GM21528 (cell line): Measurements from ENCODE around the gene NKTR.
"Not testable (repeated sequence)": the region's sequence is repeated elsewhere in the genome, so short reads cannot be mapped to it uniquely, and the experiment has no call there.

ENCODE experiments used
- ATAC-seq: cut with Tn5 transposase; IDR thresholded peaks from one replicate; pipeline ENCODE4 v1.9.1; 2021; ENCODE audit warnings: mild to moderate bottlenecking, moderate library complexity; ENCODE audit not compliant: unreplicated experiment, low FRiP score

The NKTR gene

DNA sequence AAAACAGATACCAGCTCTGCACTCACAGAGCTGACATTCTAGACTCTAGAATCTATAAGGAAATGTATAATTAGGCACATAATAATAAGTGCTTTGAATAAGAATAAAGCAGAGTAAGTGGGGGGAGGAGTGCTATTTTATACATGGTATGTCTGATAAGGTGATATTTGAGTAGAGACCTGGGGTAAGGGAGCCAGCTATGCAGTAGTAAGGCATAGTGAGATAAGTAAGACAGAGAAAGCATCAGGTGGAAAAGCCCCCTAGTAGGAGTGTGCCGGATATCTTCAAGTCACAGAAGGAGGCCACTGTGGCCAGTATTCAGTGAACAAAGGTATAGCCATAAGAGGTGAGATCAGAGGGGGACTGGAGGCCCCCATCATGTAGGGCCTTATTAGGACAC lies 6.9 kb upstream of the NKTR start:
- ATAC-seq, result no peak

DNA sequence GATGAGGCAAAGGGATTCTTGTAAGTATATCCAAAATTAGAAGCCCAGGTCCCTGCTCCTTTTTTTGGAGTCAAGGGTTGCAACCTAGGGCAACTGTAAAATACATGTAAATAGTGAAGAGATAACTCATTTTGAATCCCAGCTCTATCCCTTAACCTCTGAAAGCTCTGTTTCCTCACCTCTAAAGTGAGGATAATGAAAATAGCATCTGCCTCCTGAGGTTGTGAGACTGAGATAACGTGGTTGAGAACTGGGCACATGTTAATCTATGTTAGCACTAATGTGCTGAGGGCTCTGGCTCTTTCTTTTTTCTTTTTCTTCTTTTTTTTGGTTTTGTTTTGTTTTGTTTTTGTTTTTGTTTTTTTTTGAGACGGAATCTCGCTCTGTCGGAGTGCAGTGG lies 4.8 kb upstream of the NKTR start:
- ATAC-seq, result no peak

DNA sequence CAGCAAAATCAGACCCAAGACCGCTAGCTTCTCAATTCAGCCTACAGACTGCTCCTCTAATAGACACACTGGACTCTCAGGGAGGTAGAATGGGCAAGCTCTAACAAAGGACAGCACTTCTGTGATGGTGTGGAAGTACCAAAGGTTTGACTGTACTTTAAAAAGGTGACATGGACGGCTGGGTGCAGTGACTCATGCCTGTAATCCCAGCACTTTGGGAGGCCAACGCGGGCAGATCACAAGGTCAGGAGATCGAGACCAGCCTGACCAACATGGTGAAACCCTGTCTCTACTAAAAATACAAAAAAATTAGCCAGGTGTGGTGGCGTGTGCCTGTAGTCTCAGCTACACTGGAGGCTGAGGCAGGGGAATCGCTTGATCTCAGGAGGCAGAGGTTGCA lies 3.4 kb upstream of the NKTR start:
- not testable (repeated sequence) for ATAC-seq

DNA sequence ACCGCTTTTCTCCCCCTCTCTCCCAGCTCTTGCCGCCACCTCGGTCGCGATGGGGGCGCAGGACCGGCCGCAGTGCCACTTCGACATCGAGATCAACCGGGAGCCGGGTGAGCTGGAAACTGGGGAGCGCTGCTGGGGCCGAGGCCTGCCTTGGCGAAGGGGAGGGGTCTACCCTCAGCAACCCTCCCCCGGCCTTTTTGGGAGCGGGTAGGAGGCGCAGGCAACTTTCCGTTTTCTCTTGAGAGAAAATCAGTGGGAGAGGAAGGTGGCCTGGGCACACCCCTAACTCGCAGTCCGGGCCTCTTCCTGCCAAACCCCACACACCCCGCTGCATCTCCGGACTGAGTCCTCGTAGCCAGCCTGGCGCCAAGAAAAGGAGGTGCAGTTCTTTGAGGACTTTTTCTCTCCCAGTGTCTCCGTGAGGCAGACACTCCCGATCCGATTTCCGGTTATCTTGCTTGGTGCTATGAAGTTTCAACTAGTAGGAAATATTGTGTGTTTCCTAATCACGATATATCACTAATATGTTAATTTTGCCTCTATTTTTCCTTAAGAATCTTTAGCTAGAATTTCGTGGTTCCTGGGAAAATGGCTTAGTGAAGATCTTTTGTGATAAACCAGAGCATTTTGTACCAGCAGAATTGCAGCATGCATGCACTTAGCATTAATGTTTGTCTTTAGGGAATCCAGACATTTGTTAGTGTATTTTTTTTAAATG lies 631 bp downstream of the NKTR start:
- ATAC-seq, result peak; percentile 22

DNA sequence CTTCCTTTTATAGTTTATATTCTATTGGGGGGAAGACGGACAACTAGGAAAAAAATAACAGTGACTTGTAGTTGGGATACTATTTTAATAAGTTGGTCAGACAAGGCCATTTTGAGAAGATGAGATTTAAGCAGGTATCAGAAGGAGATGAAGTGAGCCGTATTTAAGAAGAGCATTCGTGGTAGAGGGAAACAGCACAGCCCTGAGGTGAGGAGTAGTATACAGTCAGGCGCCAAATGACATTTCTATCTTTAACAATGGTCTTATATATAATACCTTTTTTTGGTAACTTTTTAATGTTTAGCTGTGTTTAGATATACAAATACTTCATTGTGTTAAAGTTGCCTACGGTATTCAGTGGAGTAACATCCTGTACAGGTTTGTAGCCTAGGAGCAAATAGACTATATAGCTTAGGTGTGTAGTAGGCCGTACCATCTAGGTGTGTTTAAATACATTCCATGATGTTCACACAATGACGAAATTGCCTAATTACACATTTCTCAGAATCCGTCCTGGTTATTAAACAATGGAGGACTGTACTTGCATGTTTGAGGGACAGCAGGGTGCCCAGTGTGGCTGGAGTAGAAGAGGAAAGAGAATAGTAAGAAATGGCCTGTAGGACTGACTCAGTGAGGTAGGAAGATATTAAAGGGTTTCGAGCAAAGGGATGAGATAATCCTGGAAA lies 1.6 kb downstream of the NKTR start:
- ATAC-seq, result no peak

DNA sequence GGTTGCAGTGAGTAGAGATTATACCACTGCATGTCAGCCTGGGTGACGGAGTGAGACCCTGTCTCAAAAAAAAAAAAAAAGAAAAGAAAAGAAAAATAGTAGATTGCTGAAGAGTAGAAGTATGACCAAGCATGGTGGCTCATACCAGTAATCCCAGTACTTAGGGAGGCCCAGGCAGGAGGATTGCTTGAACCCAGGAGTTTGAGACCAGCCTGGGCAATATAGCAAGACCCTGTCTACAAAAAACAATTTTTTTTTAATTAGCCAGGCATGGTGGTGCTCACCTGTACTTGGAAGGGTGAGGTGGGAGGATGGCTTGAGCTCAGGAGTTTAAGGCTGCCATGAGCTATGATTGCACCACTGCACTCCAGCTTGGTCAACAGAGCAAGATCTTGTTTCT lies 2.5 kb downstream of the NKTR start:
- no peak for ATAC-seq

DNA sequence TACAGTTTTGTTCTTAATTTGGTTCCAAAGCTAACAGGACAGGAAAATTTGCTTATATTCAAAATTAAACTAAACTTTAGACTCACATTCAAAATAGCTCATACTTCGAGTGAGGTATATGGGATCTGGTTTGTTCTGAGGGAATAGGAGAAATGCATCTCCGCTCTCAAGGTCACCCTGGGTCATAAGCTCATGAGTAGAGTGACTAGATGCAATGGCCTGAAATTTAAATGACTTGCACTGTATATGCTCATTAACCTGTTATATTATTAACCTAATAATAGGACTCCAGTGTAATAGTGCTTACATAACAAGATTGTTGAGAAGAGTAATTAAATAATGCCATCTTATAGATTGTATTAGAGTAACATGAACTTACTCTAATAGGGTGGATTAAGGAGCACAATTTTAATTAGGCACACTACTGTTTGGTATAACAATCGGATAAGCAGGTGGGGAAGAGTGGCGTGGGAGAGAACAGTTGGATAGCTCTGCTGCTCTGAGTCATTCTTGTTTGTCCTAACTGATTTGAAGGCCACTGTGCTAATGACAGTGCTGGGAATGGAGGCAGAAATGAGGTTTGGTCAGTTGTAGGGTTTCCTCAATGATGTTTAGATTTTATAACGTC lies 5.2 kb downstream of the NKTR start:
- ATAC-seq, result no peak

DNA sequence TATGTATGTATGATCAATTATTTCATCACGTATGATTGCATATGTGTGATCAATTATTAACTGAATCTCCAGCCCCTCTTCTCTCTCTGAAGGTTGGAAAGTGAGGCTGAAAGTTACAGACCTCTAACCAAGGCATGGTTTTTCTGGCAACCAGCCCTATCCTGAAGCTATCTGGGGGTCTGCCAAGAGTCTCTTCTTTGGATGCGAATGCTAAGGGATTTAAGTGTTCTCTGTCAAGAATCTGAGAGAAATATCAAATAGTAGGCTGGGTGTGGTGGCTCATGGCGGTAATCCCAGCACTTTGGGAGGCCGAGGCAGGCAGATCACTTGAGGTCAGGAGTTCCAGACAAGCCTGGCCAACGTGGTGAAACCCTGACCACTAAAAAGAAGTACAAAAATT lies 8.1 kb downstream of the NKTR start:
- ATAC-seq, result no peak

DNA sequence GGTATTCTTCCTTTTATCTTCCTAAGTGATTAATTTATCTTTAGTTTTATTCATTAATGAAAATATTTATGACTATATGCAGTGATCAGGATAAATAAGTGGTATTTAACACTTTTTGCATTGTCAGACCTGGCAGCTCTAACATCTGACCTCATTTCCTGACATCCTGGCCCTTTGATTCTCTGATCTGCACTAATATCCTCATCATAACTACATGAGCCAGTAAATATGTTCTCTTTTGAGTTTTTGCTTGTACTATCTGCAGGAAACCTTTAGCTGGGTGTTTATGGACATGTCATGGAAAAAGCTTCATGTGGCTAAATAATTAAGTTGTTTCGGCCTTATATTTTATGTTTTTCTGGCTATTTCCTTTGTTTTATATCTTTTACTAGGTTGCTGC lies 10.5 kb downstream of the NKTR start:
- ATAC-seq, result no peak

DNA sequence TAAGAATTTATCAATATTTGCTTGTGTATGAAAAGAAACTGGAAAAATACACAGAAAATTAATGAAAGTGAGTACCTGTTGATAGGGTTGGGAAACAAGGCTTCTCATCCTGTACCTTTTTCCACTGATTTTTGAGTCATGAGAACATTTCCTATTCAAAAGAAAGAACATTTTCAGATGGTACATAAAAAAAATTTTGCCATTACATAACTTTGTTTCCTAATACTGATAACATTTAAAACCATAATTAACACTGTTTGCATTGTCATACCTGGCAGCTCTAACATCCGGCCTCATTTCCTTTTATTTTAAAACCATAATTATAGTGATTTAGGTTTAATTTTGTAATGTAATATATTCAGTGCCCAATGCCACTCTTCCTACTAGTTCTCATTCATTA lies 11.7 kb downstream of the NKTR start:
- ATAC-seq, result no peak

DNA sequence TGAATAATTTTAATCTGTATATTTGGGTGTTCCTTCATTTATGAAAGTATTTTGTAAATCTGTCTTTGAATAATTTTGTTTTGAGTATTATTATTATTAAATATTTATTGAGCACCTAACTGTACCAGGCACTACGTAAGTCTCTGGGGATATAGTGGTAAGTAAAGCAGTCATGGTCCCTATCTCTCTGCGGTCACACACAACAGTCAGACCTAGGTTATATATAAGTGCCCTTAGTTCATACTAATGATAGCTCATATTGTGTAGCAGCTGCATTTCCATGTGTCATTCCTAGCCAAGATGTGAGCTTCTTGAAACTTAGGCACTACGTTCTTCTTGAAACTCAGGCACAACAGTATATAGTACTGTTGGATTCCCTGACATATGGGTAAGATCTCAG lies 12.4 kb downstream of the NKTR start:
- no peak for ATAC-seq

DNA sequence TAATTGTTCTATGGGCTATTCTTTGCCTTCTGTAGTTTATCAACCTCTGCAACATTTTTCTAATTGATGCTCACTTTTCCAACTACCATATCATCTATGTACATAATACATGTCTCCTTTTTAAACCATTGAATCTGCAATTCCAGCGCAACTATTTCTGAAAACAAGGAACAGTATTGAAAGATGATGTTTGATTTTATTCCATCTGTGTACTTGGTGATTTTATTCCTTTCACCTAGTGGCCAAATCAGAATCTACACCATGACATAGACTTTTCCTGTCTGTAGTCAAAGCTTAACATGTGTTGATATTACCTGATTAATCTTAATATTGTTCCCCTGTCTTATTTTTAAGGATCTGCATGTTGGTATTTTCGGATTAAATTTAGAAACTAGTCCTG lies 13.0 kb downstream of the NKTR start:
- no peak for ATAC-seq

DNA sequence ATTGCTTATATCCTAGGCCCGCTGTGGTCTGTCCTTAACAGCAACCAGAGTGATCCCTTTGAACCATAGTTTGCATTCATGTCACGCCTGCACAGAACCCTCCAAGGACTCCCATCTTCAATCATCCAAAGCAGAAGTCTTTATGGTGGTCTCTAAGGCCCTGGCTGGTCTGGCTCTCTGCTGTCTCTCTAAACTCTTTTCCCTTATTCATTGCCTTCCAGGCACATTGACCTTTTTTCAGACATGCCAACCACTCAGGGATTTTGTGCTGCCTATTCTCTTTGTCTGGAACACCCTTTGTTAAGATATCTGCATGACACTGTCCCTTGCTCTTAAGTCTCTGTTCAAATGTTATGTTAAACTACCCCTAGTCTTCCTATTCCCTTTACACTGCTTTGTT lies 31.1 kb downstream of the NKTR start:
- no peak for ATAC-seq

DNA sequence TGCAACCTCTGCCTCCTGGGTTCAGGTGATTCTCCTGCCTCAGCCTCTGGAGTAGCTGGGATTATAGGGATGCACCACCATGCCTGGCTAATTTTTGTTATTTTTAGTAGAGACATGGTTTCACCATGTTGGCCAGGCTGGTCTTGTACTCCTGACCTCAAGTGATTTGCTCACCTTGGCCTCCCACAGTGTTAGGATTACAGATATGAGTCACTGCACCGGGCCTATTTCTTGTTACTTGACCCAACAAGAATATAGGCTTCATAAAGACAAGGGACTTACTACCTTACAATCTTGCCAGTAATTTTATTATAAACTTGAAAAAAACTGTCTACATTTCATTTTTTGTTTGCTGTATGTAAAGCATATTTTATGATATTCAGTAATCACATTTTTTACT lies 31.7 kb downstream of the NKTR start:
- no peak for ATAC-seq

DNA sequence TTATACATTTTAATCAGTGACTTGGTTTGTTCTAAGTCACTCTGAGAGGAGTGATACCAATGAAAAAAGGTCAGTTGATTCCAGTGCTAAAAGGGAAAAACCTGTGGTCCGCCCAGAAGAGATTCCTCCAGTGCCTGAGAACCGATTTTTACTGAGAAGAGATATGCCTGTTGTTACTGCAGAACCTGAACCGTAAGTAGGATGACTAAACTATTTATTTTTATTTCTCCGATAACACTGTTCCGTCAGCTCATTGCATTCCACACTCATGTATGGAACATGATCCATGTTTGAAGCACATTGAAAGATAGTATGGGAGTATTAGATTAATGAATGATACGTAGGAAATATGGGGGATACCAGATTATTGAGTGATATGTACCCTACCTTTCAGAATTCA lies 33.1 kb downstream of the NKTR start:
- no peak for ATAC-seq

DNA sequence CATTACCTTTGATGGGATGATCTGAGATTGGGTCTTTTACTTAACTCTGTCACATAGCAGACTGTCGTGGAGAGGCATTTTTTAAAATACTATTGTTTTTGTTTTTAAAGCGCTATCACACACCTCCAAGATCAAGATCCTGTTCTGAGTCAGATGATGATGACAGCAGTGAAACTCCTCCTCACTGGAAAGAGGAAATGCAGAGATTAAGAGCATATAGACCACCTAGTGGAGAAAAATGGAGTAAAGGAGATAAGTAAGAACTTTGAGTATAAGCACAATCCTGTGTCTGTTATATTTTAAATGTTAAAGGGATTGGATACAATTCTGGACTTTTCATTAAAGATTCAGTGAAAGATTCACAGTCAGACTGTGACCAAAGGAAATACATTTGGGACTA lies 34.6 kb downstream of the NKTR start:
- ATAC-seq, result no peak

DNA sequence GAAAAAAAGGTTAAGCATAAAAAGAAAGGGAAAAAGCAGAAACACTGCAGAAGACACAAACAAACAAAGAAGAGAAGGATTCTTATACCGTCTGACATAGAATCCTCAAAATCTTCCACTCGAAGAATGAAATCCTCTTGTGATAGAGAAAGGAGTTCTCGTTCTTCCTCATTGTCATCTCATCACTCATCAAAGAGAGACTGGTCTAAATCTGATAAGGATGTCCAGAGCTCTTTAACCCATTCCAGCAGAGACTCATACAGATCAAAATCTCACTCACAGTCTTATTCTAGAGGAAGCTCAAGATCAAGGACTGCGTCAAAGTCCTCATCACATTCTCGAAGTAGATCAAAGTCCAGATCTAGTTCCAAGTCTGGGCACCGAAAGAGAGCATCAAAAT lies 36.5 kb downstream of the NKTR start:
- ATAC-seq, result no peak

DNA sequence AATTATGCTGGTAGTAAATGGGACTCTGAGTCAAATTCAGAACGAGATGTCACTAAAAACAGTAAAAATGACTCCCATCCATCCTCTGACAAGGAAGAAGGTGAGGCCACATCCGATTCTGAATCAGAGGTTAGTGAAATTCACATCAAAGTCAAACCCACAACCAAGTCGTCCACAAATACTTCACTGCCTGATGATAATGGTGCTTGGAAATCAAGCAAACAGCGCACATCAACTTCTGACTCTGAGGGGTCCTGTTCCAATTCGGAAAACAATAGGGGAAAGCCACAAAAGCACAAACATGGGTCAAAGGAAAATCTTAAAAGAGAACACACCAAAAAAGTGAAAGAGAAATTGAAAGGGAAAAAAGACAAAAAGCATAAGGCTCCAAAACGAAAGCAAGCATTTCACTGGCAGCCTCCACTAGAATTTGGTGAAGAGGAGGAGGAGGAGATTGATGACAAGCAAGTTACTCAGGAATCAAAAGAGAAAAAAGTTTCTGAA lies 37.9 kb downstream of the NKTR start:
- no peak for ATAC-seq

DNA sequence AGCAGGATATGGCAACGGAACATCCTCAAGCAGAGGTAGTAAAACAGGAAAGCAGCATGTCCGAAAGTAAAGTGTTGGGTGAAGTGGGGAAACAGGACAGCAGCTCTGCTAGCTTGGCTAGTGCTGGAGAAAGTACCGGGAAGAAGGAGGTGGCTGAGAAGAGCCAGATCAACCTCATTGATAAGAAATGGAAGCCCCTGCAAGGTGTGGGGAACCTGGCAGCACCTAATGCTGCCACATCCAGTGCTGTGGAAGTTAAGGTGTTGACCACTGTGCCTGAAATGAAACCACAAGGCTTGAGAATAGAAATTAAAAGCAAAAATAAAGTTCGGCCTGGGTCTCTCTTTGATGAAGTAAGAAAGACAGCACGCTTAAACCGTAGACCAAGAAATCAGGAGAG lies 38.7 kb downstream of the NKTR start:
- ATAC-seq, result no peak

DNA sequence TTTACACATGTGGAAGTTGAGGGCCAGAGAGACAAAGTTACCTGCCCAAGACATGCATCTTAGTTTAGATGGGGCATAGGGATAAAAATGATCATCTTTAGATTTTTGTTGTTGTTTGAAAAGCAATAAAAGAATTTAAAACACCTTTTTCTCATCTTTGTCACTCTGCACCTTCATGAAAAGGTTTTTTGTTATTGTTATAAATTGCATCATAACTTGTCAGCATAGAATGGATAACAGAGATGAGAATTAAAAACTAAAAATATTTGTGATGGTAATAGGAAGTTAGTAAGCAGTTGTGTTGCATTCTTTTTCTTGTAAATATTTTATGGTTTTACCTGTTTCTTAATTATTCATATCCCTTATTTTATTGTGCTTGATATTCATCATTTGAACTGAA lies 39.6 kb downstream of the NKTR start:
- ATAC-seq, result no peak

DNA sequence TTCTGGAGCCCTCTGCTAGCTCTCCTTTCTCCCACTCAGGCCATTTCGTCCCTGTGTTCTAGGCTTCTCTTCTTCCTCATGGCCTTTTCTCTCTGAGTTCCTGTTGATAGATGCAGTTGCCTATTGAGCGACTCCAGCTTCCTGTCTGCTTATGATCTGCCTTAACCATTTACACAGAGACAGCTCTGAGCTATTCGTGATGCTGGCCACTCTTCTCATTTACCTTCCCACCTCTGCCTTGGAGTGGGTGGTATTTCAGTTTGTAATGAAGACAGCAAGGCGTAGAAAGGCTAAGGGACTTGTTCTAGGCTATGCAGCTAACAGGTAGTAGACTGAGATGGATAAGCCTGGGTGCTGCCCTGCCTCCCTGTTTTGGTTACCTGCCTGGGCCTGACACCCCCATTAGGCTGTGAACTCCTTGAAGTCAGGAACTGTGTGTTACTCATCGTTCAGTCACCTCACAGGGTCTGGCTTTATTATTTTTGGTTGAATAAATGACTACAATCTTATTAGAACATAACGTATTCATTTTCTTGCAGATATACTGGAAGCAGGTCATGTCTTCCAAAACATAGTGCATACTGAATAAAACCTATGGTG lies 40.4 kb downstream of the NKTR start:
- ATAC-seq, result no peak
